HK-2 (cell line): Measurements from ENCODE around the gene DPY19L3.
"Not testable (repeated sequence)": the region's sequence is repeated elsewhere in the genome, so short reads cannot be mapped to it uniquely, and the experiment has no call there.

Experiments used
- DNase-seq: peaks from one replicate; pipeline ENCODE4 v3.0.0-alpha.2; 2018; ENCODE audit not compliant: unreplicated experiment

DPY19L3 gene

DNA sequence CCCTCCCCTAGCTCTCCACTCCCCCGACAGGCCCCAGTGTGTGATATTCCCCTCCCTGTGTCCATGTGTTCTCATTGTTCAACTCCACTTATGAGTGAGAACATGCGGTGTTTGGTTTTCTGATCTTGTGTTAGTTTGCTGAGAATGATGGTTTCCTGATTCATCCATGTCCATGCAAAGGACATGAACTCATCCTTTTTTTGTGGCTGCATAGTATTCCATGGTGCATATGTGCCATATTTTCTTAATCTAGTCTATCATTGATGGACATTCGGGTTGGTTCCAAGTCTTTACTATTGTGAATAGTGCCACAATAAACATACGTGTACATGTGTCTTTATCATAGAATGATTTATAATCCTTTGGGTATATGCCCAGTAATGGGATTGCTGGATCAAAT, 106.9 kb downstream of the DPY19L3 start:
- not testable (repeated sequence) for DNase-seq

DNA sequence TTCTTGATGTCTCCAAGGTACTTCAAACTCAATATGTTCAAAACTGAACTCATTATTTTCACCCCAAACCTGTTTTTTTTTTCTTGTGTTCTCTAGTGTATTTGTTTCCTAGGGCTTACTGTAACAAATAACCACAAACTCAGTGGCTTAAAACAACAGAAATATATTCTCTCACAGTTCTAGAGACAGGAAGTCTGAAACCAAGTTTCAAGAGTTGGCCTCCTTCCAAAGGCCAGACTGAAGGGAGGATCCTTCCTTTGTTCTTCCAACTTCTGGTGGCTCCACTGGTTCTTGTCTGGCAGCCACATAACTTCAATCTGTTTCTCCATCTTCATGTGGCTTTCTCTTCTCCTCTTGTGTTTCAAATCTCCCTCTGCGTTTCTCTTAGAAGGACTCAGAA, 113.5 kb downstream of the DPY19L3 start:
- no peak for DNase-seq

DNA sequence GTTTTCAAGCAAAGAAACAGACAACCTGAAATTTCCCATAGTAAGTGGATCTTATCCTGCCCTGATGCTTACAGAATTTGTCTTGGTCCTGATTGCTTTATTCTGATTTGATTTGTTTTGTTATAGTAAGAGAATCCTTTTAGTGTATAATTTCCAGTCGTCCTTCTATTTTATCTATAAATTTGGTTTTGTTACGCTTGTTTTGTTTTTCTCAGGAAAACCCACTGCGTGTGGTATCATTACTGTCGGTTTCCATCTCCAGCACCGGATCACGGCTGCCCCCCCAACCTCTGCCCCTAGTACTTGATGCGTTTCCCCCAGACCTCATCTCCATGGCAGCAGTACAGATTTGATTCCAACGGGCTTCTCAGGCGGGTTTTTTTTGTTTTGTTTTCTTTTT, 117.4 kb downstream of the DPY19L3 start:
- DNase-seq, result no peak

DNA sequence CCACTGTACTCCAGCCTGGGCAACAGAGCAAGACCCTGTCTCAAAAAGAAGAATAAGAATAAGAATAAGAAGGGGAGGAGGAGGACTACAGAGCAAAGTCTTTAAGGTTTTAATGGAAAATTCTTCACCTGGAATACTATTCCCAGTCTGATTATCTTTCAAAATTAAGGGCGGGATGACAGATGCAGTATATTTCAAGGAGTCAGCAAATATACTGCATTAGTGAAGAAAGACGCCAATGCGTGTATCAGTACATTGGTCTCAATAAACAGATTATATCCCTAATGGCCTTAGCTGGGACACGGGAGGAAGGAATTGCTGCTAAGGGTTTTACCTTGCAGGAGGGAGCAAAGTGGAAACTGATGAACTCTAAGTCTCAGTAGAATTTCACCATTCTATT, 121.3 kb downstream of the DPY19L3 start:
- DNase-seq, result no peak

DNA sequence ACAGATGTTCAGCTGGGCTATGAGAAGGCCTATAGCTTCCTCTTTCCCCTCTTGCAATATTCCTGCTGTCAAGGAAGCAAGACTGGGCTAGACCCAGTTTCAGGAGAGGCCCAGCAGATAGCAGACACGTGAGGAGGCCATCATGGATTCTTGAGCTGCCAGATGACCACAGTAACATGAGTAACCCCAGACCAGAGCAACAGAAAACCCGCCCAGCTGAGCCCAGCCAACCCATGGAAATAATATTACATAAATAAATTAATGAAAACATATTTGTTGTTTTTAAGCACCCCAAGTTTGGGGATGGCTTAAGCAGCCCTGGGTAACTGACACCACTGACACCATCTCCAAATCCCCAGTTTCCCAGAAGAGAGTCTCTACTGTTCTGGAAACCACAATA, 125.2 kb downstream of the DPY19L3 start:
- DNase-seq, result no peak

DNA sequence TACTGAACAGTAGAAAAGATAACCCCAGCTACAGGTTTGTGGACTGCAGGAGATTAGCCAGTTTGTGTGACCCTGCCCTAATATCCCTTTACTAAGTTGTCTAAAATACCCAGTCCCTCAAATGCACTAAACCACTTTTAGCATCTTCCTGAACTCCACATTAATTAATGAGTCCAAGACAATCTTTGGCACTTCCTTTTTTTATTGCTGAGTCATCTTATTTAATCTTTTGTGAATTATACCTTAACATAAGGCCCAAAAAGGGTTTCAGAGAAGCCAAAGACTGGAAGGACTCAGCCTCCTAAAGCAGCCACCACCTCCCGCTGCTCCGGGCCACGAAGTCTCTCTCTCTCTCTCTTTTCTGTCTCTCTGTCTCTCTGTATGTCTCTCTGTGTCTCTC, 126.7 kb downstream of the DPY19L3 start:
- no peak for DNase-seq
